ENCODE results near the gene PTGR2.
"Not testable (repeated sequence)": the region's sequence is repeated elsewhere in the genome, so short reads cannot be mapped to it uniquely, and the experiment has no call there.

PTGR2 gene

GRCh38 chr14:73887318-73887616 is 35.6 kb downstream of the PTGR2 start:
- no peak for DNase-seq (ENCODE audit: low spot score)

DNA sequence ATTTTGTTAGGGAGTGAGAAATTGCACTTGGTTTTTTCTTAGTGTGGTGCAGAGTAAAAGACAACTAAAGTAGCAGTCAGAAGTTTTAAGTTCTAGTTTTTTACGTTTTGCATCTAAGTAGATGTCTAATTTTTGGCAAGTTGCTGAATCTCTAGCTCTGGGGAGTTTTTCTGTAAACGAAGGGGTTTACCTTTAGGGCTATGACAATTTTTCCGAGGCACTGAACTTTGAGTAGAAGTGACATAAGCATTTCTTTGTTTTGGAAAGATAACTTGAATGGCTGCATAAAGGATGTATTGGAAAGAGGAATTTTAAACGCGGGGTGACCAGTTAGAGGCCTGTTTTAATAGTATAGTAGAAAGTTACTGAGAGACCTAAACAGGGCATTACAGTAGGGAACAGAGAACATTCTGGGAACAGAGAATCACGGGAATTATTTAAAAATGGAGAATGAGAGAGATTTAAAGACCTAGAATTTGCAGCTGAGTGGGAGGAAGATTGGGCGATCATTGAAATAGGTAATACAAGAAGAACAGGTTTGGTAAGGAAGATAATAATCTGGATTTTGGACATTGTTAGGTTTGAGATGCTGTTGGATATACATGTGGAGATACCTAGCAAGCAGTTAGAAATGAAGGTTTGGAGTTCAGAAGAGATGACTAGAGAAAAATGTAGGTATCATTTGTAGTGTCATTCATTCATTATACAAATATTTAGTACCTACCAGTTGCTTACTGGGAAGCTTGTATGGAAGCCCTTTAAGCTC is 36.2 kb downstream of the PTGR2 start:
- DNase-seq (ENCODE audit: low spot score), result no peak

DNA sequence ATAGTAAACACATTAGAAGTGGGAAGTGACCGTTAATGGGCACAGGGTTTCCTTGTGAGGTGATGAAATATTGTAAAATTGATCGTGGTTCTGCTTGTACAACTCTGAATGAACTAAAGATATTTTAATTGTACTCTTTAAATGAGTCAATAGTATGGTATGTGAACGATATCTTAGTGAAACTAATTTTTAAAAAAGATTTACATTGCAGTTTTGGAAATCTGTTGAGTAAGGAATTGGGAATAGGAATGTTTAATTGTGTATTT is 36.8 kb downstream of the PTGR2 start:
- no peak for DNase-seq (ENCODE audit: low spot score)

DNA sequence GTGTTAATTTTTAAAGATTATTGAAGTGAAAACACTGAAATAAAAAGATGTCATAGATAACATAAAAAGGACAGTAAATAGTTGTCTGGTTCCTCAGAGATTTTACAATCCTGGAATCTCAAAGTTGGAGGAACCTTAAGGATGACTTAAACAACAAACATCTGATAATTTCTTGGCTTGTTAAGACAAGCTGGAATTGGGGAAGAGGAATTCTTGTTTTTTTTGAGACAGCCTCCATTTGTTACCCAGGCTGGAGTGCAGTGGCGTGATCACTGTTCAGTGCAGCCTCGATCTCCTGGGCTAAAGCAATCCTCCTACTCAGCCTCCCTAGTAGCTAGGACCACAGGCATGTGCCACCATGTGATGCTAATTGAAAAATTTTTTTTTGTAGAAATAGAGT is 37.3 kb downstream of the PTGR2 start:
- no peak for DNase-seq (ENCODE audit: low spot score)

GRCh38 chr14:73889376-73889775 is 37.7 kb downstream of the PTGR2 start:
- no peak for DNase-seq (ENCODE audit: low spot score)

DNA sequence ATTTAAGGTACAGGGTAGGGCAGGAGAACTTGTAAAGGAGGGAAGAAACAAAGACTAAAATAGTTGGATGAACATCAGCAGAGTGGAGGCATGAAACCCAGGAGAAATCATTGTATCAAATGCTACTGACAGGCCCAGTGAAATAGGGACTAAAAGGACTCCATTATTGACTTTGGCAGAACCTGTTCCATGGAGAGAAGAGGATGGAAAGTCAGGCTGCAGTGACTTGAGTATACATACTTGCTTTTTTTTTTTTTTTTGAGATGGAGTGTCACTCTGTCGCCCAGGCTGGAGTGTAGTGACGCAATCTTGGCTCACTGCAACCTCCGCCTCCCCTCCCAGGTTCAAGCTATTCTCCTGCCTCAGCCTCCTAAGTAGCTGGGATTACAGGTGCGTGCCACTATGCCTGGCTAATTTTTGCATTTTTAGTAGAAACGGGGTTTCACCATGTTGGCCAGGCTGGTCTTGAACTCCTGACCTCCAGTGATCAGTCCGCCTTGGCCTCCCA is 42.6 kb downstream of the PTGR2 start:
- DNase-seq (ENCODE audit: low spot score), result not testable (repeated sequence)

GRCh38 chr14:73895939-73896338 is 44.3 kb downstream of the PTGR2 start:
- peak; percentile 58 for DNase-seq (ENCODE audit: low spot score)

- DNase-seq (ENCODE audit: low spot score), result no peak
Measured at GRCh38 chr14:73896521-73896920, 44.9 kb downstream of the PTGR2 start.

DNA sequence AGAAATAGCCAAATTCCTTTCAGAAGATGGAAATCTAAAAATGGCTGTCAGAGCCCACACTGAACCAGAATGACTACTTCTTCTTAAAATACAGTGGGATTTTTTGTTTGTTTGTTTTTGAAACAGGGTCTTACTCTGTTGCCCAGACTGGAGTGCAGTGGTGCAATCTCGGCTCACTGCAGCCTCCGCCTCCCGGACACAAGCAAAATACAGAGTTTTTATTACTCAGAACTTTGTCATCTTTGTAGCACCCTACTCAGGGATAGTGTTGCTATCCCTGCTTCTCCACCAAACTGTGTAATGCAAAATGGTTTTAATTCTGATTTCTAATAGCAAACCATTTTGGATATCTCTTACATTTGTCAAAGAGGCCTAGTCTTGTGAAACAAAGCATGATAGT is 51.4 kb downstream of the PTGR2 start:
- DNase-seq (ENCODE audit: low spot score), result no peak

- DNase-seq (ENCODE audit: low spot score), result no peak
Measured at GRCh38 chr14:73909681-73910080, 58.0 kb downstream of the PTGR2 start.

- no peak for DNase-seq (ENCODE audit: low spot score)
Measured at GRCh38 chr14:73913256-73913655, 61.6 kb downstream of the PTGR2 start.

DNA sequence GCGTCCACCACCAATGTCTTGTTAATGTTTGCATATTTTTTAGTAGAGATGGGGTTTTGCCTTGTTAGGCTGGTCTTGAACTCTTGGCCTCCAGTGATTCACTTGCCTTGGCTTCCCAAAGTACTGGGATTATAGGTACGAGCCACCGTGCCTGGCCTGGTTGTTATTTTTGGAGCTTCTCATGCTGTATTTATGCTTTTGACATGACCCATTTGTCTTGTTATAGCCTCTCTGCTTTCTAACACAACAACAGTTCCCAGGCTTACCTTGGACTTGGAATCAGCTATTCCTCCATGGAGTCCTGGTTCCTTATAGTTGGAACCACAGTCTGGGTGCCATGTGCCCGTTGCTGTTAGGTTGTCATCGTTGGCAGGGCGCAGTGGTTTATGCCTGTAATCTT is 64.7 kb downstream of the PTGR2 start:
- no peak for DNase-seq (ENCODE audit: low spot score)

DNA sequence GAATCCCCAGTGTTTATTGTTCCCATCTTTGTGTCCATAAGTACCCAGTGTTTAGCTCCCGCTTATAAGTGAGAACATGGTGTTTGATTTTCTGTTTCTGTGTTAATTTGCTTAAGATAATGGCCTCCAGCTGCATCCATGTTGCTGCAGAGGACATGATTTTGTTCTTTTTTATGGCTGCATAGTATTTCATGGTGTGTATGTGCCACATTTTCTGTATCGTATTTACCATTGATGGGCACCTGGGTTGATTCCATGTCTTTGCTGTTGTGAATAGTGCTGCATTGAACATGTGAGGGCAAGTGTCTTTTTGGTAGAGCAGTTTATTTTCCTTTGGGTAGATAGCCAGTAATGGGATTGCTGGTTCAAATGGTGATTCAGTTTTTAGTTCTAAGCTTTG is 67.8 kb downstream of the PTGR2 start:
- DNase-seq (ENCODE audit: low spot score), result not testable (repeated sequence)

- no peak for DNase-seq (ENCODE audit: low spot score)
Measured at GRCh38 chr14:73924337-73924736, 72.7 kb downstream of the PTGR2 start.

Measured in pons (tissue), 1 donor.